Endothelial cell of umbilical vein (primary cell): ENCODE measurements around the gene JDP2.

Source experiments
- EZH2 ChIP-seq: IDR thresholded peaks from 2 replicates; pipeline ENCODE4 v1.6.1; 2012; ENCODE audit warnings: borderline replicate concordance, low read depth, mild to moderate bottlenecking, moderate library complexity, low read length, inconsistent platforms; ENCODE audit not compliant: severe bottlenecking
- MAX ChIP-seq: IDR thresholded peaks from 2 replicates; pipeline ENCODE4 v1.6.1; 2011; ENCODE audit not compliant: insufficient read depth, insufficient read length
- MYC ChIP-seq: IDR thresholded peaks from one replicate; pipeline ENCODE4 v1.6.1; 2011; ENCODE audit warnings: mild to moderate bottlenecking, low read depth, low read length
- POLR2A ChIP-seq: IDR thresholded peaks from 2 replicates; pipeline ENCODE4 v1.6.1; 2012; ENCODE audit warnings: low read depth, mild to moderate bottlenecking, control low read depth, low read length
- POLR2AphosphoS5 ChIP-seq: IDR thresholded peaks from 2 replicates; pipeline ENCODE4 v1.6.1; 2012; ENCODE audit warnings: low read depth, mild to moderate bottlenecking, control low read depth, low read length, moderate library complexity; ENCODE audit not compliant: insufficient read depth
- TF ChIP-seq, protein P1 (sequence below), 2 donors: IDR thresholded peaks; 1 replicate in 1 of 2; 2 replicates in 1 of 2; pipeline ENCODE4 v1.5.1; 2011; ENCODE audit warnings: low read length in 2 of 2, mild to moderate bottlenecking in 2 of 2, moderate library complexity in 2 of 2, control low read depth in 1 of 2, inconsistent platforms in 1 of 2, low read depth in 1 of 2; ENCODE audit not compliant: insufficient read depth in 1 of 2; ENCODE audit errors: extremely low read depth in 1 of 2

DNA sequence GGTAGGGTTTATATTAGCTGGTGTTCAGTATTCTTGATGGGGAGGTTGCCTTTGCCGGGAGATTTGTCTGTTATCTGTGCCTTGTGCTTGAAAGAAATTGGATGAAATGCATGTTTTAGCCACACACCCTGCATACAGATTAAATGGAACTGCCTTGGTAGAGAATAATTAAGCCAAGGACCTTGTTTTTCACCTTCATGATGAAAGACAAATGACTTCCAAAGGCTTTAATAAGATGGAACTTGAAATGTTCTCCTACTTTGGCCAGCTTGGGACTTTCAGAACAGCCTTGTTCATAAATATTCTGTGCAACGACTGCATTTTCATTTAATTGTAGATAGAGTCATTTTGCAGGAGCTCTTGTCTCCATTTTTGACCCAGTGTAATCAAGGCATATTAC is 21.2 kb downstream of the JDP2 start:
- TF ChIP-seq, protein P1, sequence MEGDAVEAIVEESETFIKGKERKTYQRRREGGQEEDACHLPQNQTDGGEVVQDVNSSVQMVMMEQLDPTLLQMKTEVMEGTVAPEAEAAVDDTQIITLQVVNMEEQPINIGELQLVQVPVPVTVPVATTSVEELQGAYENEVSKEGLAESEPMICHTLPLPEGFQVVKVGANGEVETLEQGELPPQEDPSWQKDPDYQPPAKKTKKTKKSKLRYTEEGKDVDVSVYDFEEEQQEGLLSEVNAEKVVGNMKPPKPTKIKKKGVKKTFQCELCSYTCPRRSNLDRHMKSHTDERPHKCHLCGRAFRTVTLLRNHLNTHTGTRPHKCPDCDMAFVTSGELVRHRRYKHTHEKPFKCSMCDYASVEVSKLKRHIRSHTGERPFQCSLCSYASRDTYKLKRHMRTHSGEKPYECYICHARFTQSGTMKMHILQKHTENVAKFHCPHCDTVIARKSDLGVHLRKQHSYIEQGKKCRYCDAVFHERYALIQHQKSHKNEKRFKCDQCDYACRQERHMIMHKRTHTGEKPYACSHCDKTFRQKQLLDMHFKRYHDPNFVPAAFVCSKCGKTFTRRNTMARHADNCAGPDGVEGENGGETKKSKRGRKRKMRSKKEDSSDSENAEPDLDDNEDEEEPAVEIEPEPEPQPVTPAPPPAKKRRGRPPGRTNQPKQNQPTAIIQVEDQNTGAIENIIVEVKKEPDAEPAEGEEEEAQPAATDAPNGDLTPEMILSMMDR (IDR thresholded peaks at IDR 0.05; ENCODE audit: extremely low read depth in 1 of 2, insufficient read depth in 1 of 2, low read depth in 1 of 2, low read length in 2 of 2), result no peak
- TF ChIP-seq POLR2AphosphoS5 (no peak), POLR2A (no peak), EZH2 (no peak), MYC (no peak), MAX (no peak)
